Testis (tissue), 2 donors: ENCODE measurements around the gene IMMP2L.

Experiments
- CTCF ChIP-seq, 3 experiments: fragments of 450-650 bp in 2 of 3; fragments of 200-600 bp in 1 of 3; sonication (generic) in 1 of 3; IDR thresholded peaks; one replicate each; pipeline ENCODE4 v1.5.1; 2016 to 2019; ENCODE audit warnings: antibody characterized with exemption in 3 of 3, mild to moderate bottlenecking in 2 of 3, moderate library complexity in 1 of 3
- POLR2A ChIP-seq: fragments of 450-650 bp; IDR thresholded peaks from one replicate; pipeline ENCODE4 v1.6.1; 2017; ENCODE audit warnings: antibody characterized with exemption, mild to moderate bottlenecking, moderate library complexity

GRCh38 chr7:111535142-111535870 is 27.0 kb downstream of the IMMP2L start:
- no peak for TF ChIP-seq POLR2A
- no peak for TF ChIP-seq CTCF (IDR thresholded peaks at IDR 0.05)
